ENCODE data around the gene OPRL1.

The OPRL1 gene

GRCh38 chr20:64062596-64063388 is 17.1 kb upstream of the OPRL1 start, which contains the start of gene TCEA2:
TCEA2 (plus strand) TSS chr20:64063198; CDS start chr20:64063313, 115 bp downstream.
- Histone ChIP-seq H2BK120ac (ENCODE audit: insufficient read depth, low read length, poor library complexity) (peak within 1 kb of the TSS; percentile 93), H3K27me3 (ENCODE audit: insufficient read depth, low read length) (no peaks in the 10 kb centered on the region), H2AK5ac (ENCODE audit: low read length) (peak within 1 kb of the TSS; percentile 92), H3K4me2 (ENCODE audit: low read length) (peak within 1 kb of the TSS; percentile 92), H4K91ac (ENCODE audit: low read depth, low read length) (peak within 1 kb of the TSS; percentile 92), H3K9me3 (ENCODE audit: insufficient read depth, low read depth, low read length) (no peaks in the 10 kb centered on the region), H3K18ac (ENCODE audit: low read length) (peak within 1 kb of the TSS; percentile 98), H3K4me1 (ENCODE audit: control insufficient read depth in 1 of 2, insufficient read depth in 2 of 2, low read length in 2 of 2) (peaks cover 15 to 19% of the 10 kb centered on the region in 2 experiments), H3K9ac (ENCODE audit: low read length) (peak within 1 kb of the TSS; percentile 85), H3K4me3 (ENCODE audit: low read depth, low read length) (peak within 1 kb of the TSS; percentile 88), H2BK12ac (ENCODE audit: low read length) (peak within 1 kb of the TSS; percentile 30), H3K79me2 (ENCODE audit: control insufficient read depth, insufficient read depth, low read length, poor library complexity) (peaks cover 12% of the 10 kb centered on the region), H3K79me1 (ENCODE audit: low read length) (peaks cover 12% of the 10 kb centered on the region), H3K36me3 (ENCODE audit: control insufficient read depth in 1 of 2, insufficient read depth in 2 of 2, low read length in 2 of 2) (no peaks in the 10 kb centered on the region), H3K14ac (ENCODE audit: low read length) (peak within 1 kb of the TSS; percentile 97), H3K23ac (ENCODE audit: low read length) (no peak within 1 kb of the TSS), H2AFZ (ENCODE audit: insufficient read depth, low read length, poor library complexity) (peak within 1 kb of the TSS; percentile 93), H3K27ac (ENCODE audit: low read depth, low read length) (peak within 1 kb of the TSS; percentile 5), H3K4ac (ENCODE audit: low read depth, low read length) (peak within 1 kb of the TSS; percentile 89), H2BK5ac (ENCODE audit: low read depth, low read length, poor library complexity) (peak within 1 kb of the TSS; percentile 79), H4K12ac (ENCODE audit: low read depth, low read length) (peak within 1 kb of the TSS; percentile 97), H4K8ac (ENCODE audit: low read depth, low read length) (peak within 1 kb of the TSS; percentile 100)
- WGBS (ENCODE audit: extremely low coverage, insufficient coverage, insufficient read length), result no CpG with 5 or more reads among the region's 85 CpGs
- peak; percentile 85 to 95 for DNase-seq

GRCh38 chr20:64063389-64064144 is 16.3 kb upstream of the OPRL1 start:
- peak overlapping the region; percentile 75 for H3K9ac ChIP-seq (ENCODE audit: low read length)
- peaks cover 12% of the 10 kb centered on the region for H3K79me2 ChIP-seq (ENCODE audit: control insufficient read depth, insufficient read depth, low read length, poor library complexity)
- H3K4me3 ChIP-seq (ENCODE audit: low read depth, low read length), result peak overlapping the region; percentile 88
- H3K9me3 ChIP-seq (ENCODE audit: insufficient read depth, low read depth, low read length), result no peaks in the 10 kb centered on the region
- H2AK5ac ChIP-seq (ENCODE audit: low read length), result peak overlapping the region; percentile 92
- peak overlapping the region; percentile 94 for H4K8ac ChIP-seq (ENCODE audit: low read depth, low read length)
- H3K36me3 ChIP-seq (ENCODE audit: control insufficient read depth in 1 of 2, insufficient read depth in 2 of 2, low read length in 2 of 2), result no peaks in the 10 kb centered on the region
- peaks cover 15 to 19% of the 10 kb centered on the region in 2 experiments for H3K4me1 ChIP-seq (ENCODE audit: control insufficient read depth in 1 of 2, insufficient read depth in 2 of 2, low read length in 2 of 2)
- no peak overlapping the region for H3K27ac ChIP-seq (ENCODE audit: low read depth, low read length)
- no peak overlapping the region for H3K23ac ChIP-seq (ENCODE audit: low read length)
- peak overlapping the region; percentile 30 for H2BK12ac ChIP-seq (ENCODE audit: low read length)
- peak overlapping the region; percentile 97 for H3K14ac ChIP-seq (ENCODE audit: low read length)
- peak overlapping the region; percentile 77 for H2BK120ac ChIP-seq (ENCODE audit: insufficient read depth, low read length, poor library complexity)
- H4K12ac ChIP-seq (ENCODE audit: low read depth, low read length), result peak overlapping the region; percentile 91
- peak overlapping the region; percentile 86 for H2AFZ ChIP-seq (ENCODE audit: insufficient read depth, low read length, poor library complexity)
- H3K4ac ChIP-seq (ENCODE audit: low read depth, low read length), result peak overlapping the region; percentile 89
- no peaks in the 10 kb centered on the region for H3K27me3 ChIP-seq (ENCODE audit: insufficient read depth, low read length)
- H3K4me2 ChIP-seq (ENCODE audit: low read length), result peak overlapping the region; percentile 92
- H3K79me1 ChIP-seq (ENCODE audit: low read length), result peaks cover 12% of the 10 kb centered on the region
- H3K18ac ChIP-seq (ENCODE audit: low read length), result peak overlapping the region; percentile 98
- DNase-seq, result no peak
- peak overlapping the region; percentile 92 for H4K91ac ChIP-seq (ENCODE audit: low read depth, low read length)
- WGBS (ENCODE audit: extremely low coverage, insufficient coverage, insufficient read length), result no CpG with 5 or more reads among the region's 51 CpGs
- peak overlapping the region; percentile 59 for H2BK5ac ChIP-seq (ENCODE audit: low read depth, low read length, poor library complexity)

GRCh38 chr20:64064145-64064698 is 15.7 kb upstream of the OPRL1 start:
- Histone ChIP-seq H3K4me1 (ENCODE audit: control insufficient read depth in 1 of 2, insufficient read depth in 2 of 2, low read length in 2 of 2) (peaks cover 15 to 19% of the 10 kb centered on the region in 2 experiments), H3K14ac (ENCODE audit: low read length) (no peak overlapping the region), H3K27me3 (ENCODE audit: insufficient read depth, low read length) (no peaks in the 10 kb centered on the region), H4K8ac (ENCODE audit: low read depth, low read length) (no peak overlapping the region), H2BK12ac (ENCODE audit: low read length) (no peak overlapping the region), H3K4me2 (ENCODE audit: low read length) (peak overlapping the region; percentile 92), H4K12ac (ENCODE audit: low read depth, low read length) (peak overlapping the region; percentile 35), H2AFZ (ENCODE audit: insufficient read depth, low read length, poor library complexity) (no peak overlapping the region), H2BK5ac (ENCODE audit: low read depth, low read length, poor library complexity) (no peak overlapping the region), H3K79me2 (ENCODE audit: control insufficient read depth, insufficient read depth, low read length, poor library complexity) (peaks cover 12% of the 10 kb centered on the region), H3K79me1 (ENCODE audit: low read length) (peaks cover 12% of the 10 kb centered on the region), H3K27ac (ENCODE audit: low read depth, low read length) (no peak overlapping the region), H3K18ac (ENCODE audit: low read length) (no peak overlapping the region), H3K23ac (ENCODE audit: low read length) (no peak overlapping the region), H3K9me3 (ENCODE audit: insufficient read depth, low read depth, low read length) (no peaks in the 10 kb centered on the region), H2BK120ac (ENCODE audit: insufficient read depth, low read length, poor library complexity) (no peak overlapping the region), H3K4ac (ENCODE audit: low read depth, low read length) (no peak overlapping the region), H4K91ac (ENCODE audit: low read depth, low read length) (no peak overlapping the region), H2AK5ac (ENCODE audit: low read length) (no peak overlapping the region), H3K36me3 (ENCODE audit: control insufficient read depth in 1 of 2, insufficient read depth in 2 of 2, low read length in 2 of 2) (no peaks in the 10 kb centered on the region), H3K9ac (ENCODE audit: low read length) (no peak overlapping the region), H3K4me3 (ENCODE audit: low read depth, low read length) (no peak overlapping the region)
- no peak for DNase-seq
- no CpG with 5 or more reads among the region's 12 CpGs for WGBS (ENCODE audit: extremely low coverage, insufficient coverage, insufficient read length)
